WTC11 (cell line): ENCODE results near the gene MTFP1. TPM values are rescaled to one million over a fixed set of nuclear protein-coding genes. Genes with fewer than 3 reads are reported as not detected.

Source experiments
- ATAC-seq: fragments of 200-7000 bp; cut with Tn5 transposase; 2 replicates; pipeline ENCODE4 v1.10.0; 2021; ENCODE audit warnings: mild to moderate bottlenecking, moderate library complexity
- CTCF ChIA-PET: fragments of 300-600 bp; sonication (Branson Sonifier 250); formaldehyde crosslinking; loops from one replicate; lab custom pipeline; 2021; ENCODE audit warnings: antibody characterized with exemption; lab: Charles Lee
- POLR2A ChIA-PET: fragments of 350-600 bp; sonication (Branson Sonifier 250); formaldehyde crosslinking; loops from one replicate; lab custom pipeline; 2021; ENCODE audit warnings: antibody characterized with exemption; lab: Charles Lee
- DNase-seq: peaks from one replicate; pipeline ENCODE4 v3.0.0; 2021; ENCODE audit warnings: low spot score
- H3K27ac Mint-ChIP-seq: 2 replicates; pipeline ENCODE4 v1.8.0; 2021; ENCODE audit warnings: mixed read lengths
- H3K27me3 Mint-ChIP-seq: 2 replicates; pipeline ENCODE4 v1.8.0; 2021; ENCODE audit warnings: low read depth, mild to moderate bottlenecking, moderate library complexity, mixed read lengths
- H3K36me3 Mint-ChIP-seq: 2 replicates; pipeline ENCODE4 v1.8.0; 2021; ENCODE audit warnings: mixed read lengths
- H3K4me1 Mint-ChIP-seq: 2 replicates; pipeline ENCODE4 v1.8.0; 2022; ENCODE audit warnings: mixed read lengths
- H3K4me3 Mint-ChIP-seq: 2 replicates; pipeline ENCODE4 v1.8.0; 2021; ENCODE audit warnings: mild to moderate bottlenecking, moderate library complexity, mixed read lengths
- H3K9me3 Mint-ChIP-seq: 2 replicates; pipeline ENCODE4 v1.8.0; 2021; ENCODE audit warnings: mixed read lengths
- CREB1 ChIP-seq: sonication (generic); formaldehyde crosslinking; IDR thresholded peaks from 2 replicates; pipeline ENCODE4 v1.8.0; 2023; ENCODE audit warnings: mild to moderate bottlenecking, missing genetic modification reagents
- EMX1 ChIP-seq: fragments of 250-450 bp; sonication (Bioruptor Pico); IDR thresholded peaks from 2 replicates; pipeline ENCODE4 v1.8.0; 2021; ENCODE audit warnings: mild to moderate bottlenecking
- ESRRA ChIP-seq: sonication (generic); formaldehyde crosslinking; IDR thresholded peaks from 2 replicates; pipeline ENCODE4 v1.8.1; 2022; ENCODE audit warnings: mild to moderate bottlenecking, missing genetic modification reagents, borderline replicate concordance
- FOXJ3 ChIP-seq: sonication (generic); formaldehyde crosslinking; IDR thresholded peaks from 2 replicates; pipeline ENCODE4 v1.9.0; 2021; ENCODE audit warnings: missing genetic modification reagents, mild to moderate bottlenecking, borderline replicate concordance
- GRHL2 ChIP-seq: fragments of 250-450 bp; sonication (Bioruptor Pico); IDR thresholded peaks from 2 replicates; pipeline ENCODE4 v1.8.0; 2022; ENCODE audit warnings: mild to moderate bottlenecking, moderate library complexity; ENCODE audit not compliant: insufficient replicate concordance, severe bottlenecking
- HMGA2 ChIP-seq: fragments of 250-450 bp; sonication (Bioruptor Pico); IDR thresholded peaks from 2 replicates; pipeline ENCODE4 v1.4.0; 2021; ENCODE audit warnings: mild to moderate bottlenecking, moderate library complexity
- KAT7 ChIP-seq: sonication (generic); formaldehyde crosslinking; IDR thresholded peaks from 2 replicates; pipeline ENCODE4 v1.8.1; 2023; ENCODE audit warnings: missing genetic modification reagents, mild to moderate bottlenecking, borderline replicate concordance
- MXD4 ChIP-seq: fragments of 250-450 bp; sonication (Bioruptor Pico); IDR thresholded peaks from 2 replicates; pipeline ENCODE4 v1.8.0; 2021; ENCODE audit warnings: mild to moderate bottlenecking, moderate library complexity, borderline replicate concordance
- RORB ChIP-seq: fragments of 250-450 bp; sonication (Bioruptor Pico); IDR thresholded peaks from 2 replicates; pipeline ENCODE4 v1.9.0; 2021; ENCODE audit warnings: mild to moderate bottlenecking
- TCF7 ChIP-seq: sonication (generic); formaldehyde crosslinking; IDR thresholded peaks from 2 replicates; pipeline ENCODE4 v1.8.0; 2022; ENCODE audit warnings: mild to moderate bottlenecking, low read depth, missing genetic modification reagents, moderate library complexity
- TP53 ChIP-seq: sonication (generic); formaldehyde crosslinking; IDR thresholded peaks from 2 replicates; pipeline ENCODE4 v1.8.1; 2023; ENCODE audit warnings: mild to moderate bottlenecking, missing genetic modification reagents
- ZNF138 ChIP-seq: sonication (generic); formaldehyde crosslinking; conservative IDR thresholded peaks from 2 replicates; pipeline ENCODE4 v1.8.1; 2022; ENCODE audit warnings: mild to moderate bottlenecking, moderate library complexity, missing genetic modification reagents
- ZNF232 ChIP-seq: sonication (generic); formaldehyde crosslinking; IDR thresholded peaks from 2 replicates; pipeline ENCODE4 v1.8.0; 2022; ENCODE audit warnings: mild to moderate bottlenecking, missing genetic modification reagents
- ZNF263 ChIP-seq: sonication (generic); formaldehyde crosslinking; IDR thresholded peaks from 2 replicates; pipeline ENCODE4 v1.8.1; 2022; ENCODE audit warnings: low read depth, mild to moderate bottlenecking, moderate library complexity, missing genetic modification reagents
- total RNA-seq: library from RNA; stranded (reverse); gene quantifications from 3 replicates; pipeline ENCODE4 v1.2.3, GENCODE V29; 2021
- TF ChIP-seq, protein P1 (sequence below): sonication (generic); formaldehyde crosslinking; IDR thresholded peaks from 2 replicates; pipeline ENCODE4 v1.8.0; 2022; ENCODE audit warnings: mild to moderate bottlenecking, missing genetic modification reagents
- TF ChIP-seq, protein P2 (sequence below): sonication (generic); formaldehyde crosslinking; IDR thresholded peaks from 2 replicates; pipeline ENCODE4 v1.8.1; 2022; ENCODE audit warnings: mild to moderate bottlenecking, moderate library complexity, missing genetic modification reagents
- TF ChIP-seq, protein P3 (sequence below): sonication (generic); formaldehyde crosslinking; IDR thresholded peaks from 2 replicates; pipeline ENCODE4 v1.8.1; 2023; ENCODE audit warnings: mild to moderate bottlenecking, missing genetic modification reagents, moderate library complexity
- TF ChIP-seq, protein P4 (sequence below): fragments of 250-450 bp; sonication (Bioruptor Pico); IDR thresholded peaks from 2 replicates; pipeline ENCODE4 v1.8.0; 2021; ENCODE audit warnings: mild to moderate bottlenecking
- TF ChIP-seq, protein P5 (sequence below): sonication (generic); formaldehyde crosslinking; IDR thresholded peaks from 2 replicates; pipeline ENCODE4 v1.8.0; 2022; ENCODE audit warnings: missing genetic modification reagents
- TF ChIP-seq, protein P6 (sequence below): sonication (generic); formaldehyde crosslinking; IDR thresholded peaks from 2 replicates; pipeline ENCODE4 v1.8.1; 2023; ENCODE audit warnings: mild to moderate bottlenecking, moderate library complexity, missing genetic modification reagents
- TF ChIP-seq, protein P7 (sequence below): sonication (generic); formaldehyde crosslinking; IDR thresholded peaks from 2 replicates; pipeline ENCODE4 v1.8.0; 2023; ENCODE audit warnings: missing genetic modification reagents

The MTFP1 gene
- total RNA-seq, 1 experiment from 2014 or later = 75.0 TPM

DNA sequence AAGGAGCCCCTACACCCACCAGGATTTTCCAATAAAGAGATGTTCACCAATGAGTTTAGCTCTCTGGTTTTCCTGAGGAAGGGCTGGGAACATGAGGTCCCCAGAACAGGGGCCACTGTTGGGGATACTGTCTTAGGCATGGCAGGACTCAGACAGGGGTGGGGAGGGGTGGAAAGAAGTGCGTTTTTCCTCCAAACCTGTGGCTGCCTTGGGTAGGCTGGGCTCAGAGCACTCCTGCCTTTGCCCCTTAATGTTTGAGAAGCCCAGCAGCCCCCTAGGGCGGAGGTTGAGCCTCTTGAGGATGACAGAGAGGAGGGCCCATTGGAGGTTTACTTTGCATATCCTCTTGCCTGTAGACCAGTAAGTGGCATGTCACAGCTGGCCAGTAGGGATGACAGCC, 10.6 kb downstream of the MTFP1 start:
- ChIA-PET POLR2A (no interaction called here), CTCF (interaction anchor here (1.9 to 2.6 kb wide), 2 partner anchors 9 to 10 kb away, joined by 9 to 11 read pairs; no protein-coding TSS in a partner anchor)
- Mint-ChIP-seq H3K27ac (no peak overlapping the region), H3K27me3 (peaks cover 21% of the 10 kb centered on the region), H3K4me1 (peaks cover 9% of the 10 kb centered on the region), H3K9me3 (peaks cover 29% of the 10 kb centered on the region), H3K4me3 (no peak overlapping the region), H3K36me3 (peaks cover 12% of the 10 kb centered on the region)
- TF ChIP-seq, protein P1, sequence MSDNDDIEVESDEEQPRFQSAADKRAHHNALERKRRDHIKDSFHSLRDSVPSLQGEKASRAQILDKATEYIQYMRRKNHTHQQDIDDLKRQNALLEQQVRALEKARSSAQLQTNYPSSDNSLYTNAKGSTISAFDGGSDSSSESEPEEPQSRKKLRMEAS (CRISPR knock-in tag) = no peak
- TF ChIP-seq TP53 (CRISPR knock-in tag) (no peak), ZNF232 (CRISPR knock-in tag) (no peak), ZNF263 (CRISPR knock-in tag) (no peak), GRHL2 (CRISPR knock-in tag) (no peak), MXD4 (no peak), ESRRA (CRISPR knock-in tag) (no peak), CREB1 (no peak), RORB (CRISPR knock-in tag) (no peak), HMGA2 (CRISPR knock-in tag) (no peak), ZNF138 (CRISPR knock-in tag) (no peak), FOXJ3 (CRISPR knock-in tag) (no peak), EMX1 (no peak)
- TF ChIP-seq, protein P2, sequence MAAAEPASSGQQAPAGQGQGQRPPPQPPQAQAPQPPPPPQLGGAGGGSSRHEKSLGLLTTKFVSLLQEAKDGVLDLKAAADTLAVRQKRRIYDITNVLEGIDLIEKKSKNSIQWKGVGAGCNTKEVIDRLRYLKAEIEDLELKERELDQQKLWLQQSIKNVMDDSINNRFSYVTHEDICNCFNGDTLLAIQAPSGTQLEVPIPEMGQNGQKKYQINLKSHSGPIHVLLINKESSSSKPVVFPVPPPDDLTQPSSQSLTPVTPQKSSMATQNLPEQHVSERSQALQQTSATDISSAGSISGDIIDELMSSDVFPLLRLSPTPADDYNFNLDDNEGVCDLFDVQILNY = no peak
- TF ChIP-seq, protein P3, sequence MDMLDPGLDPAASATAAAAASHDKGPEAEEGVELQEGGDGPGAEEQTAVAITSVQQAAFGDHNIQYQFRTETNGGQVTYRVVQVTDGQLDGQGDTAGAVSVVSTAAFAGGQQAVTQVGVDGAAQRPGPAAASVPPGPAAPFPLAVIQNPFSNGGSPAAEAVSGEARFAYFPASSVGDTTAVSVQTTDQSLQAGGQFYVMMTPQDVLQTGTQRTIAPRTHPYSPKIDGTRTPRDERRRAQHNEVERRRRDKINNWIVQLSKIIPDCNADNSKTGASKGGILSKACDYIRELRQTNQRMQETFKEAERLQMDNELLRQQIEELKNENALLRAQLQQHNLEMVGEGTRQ = no peak
- TF ChIP-seq, protein P4, sequence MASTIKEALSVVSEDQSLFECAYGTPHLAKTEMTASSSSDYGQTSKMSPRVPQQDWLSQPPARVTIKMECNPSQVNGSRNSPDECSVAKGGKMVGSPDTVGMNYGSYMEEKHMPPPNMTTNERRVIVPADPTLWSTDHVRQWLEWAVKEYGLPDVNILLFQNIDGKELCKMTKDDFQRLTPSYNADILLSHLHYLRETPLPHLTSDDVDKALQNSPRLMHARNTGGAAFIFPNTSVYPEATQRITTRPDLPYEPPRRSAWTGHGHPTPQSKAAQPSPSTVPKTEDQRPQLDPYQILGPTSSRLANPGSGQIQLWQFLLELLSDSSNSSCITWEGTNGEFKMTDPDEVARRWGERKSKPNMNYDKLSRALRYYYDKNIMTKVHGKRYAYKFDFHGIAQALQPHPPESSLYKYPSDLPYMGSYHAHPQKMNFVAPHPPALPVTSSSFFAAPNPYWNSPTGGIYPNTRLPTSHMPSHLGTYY = no peak
- TF ChIP-seq, protein P5, sequence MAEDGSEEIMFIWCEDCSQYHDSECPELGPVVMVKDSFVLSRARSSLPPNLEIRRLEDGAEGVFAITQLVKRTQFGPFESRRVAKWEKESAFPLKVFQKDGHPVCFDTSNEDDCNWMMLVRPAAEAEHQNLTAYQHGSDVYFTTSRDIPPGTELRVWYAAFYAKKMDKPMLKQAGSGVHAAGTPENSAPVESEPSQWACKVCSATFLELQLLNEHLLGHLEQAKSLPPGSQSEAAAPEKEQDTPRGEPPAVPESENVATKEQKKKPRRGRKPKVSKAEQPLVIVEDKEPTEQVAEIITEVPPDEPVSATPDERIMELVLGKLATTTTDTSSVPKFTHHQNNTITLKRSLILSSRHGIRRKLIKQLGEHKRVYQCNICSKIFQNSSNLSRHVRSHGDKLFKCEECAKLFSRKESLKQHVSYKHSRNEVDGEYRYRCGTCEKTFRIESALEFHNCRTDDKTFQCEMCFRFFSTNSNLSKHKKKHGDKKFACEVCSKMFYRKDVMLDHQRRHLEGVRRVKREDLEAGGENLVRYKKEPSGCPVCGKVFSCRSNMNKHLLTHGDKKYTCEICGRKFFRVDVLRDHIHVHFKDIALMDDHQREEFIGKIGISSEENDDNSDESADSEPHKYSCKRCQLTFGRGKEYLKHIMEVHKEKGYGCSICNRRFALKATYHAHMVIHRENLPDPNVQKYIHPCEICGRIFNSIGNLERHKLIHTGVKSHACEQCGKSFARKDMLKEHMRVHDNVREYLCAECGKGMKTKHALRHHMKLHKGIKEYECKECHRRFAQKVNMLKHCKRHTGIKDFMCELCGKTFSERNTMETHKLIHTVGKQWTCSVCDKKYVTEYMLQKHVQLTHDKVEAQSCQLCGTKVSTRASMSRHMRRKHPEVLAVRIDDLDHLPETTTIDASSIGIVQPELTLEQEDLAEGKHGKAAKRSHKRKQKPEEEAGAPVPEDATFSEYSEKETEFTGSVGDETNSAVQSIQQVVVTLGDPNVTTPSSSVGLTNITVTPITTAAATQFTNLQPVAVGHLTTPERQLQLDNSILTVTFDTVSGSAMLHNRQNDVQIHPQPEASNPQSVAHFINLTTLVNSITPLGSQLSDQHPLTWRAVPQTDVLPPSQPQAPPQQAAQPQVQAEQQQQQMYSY (CRISPR knock-in tag) = no peak
- DNase-seq (no peak), ATAC-seq (no peak)

DNA sequence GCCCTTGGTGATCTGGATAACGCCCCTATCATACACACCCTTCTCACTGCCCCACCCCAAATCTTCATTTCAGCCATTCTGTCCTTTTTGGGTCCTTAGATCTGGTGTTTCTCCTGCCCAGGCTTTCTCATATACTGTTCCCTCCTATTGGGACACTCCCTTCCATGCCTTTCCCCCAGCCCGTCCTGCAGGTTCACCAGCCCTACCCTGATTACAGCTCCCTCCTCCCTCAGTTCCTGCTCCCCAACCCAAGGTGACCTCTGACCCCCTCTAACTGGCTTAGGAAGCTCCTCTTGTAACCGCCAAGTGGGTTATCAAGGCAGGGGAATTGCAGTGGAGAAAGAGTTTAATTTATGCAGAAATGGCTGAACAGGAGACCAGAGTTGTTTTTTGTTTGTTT, 13.0 kb downstream of the MTFP1 start:
- no peak overlapping the region for H3K4me3 Mint-ChIP-seq
- peaks cover 12% of the 10 kb centered on the region for H3K36me3 Mint-ChIP-seq
- CTCF ChIA-PET = no interaction called here
- TF ChIP-seq TCF7 (CRISPR knock-in tag) = no peak
- TF ChIP-seq, protein P6, sequence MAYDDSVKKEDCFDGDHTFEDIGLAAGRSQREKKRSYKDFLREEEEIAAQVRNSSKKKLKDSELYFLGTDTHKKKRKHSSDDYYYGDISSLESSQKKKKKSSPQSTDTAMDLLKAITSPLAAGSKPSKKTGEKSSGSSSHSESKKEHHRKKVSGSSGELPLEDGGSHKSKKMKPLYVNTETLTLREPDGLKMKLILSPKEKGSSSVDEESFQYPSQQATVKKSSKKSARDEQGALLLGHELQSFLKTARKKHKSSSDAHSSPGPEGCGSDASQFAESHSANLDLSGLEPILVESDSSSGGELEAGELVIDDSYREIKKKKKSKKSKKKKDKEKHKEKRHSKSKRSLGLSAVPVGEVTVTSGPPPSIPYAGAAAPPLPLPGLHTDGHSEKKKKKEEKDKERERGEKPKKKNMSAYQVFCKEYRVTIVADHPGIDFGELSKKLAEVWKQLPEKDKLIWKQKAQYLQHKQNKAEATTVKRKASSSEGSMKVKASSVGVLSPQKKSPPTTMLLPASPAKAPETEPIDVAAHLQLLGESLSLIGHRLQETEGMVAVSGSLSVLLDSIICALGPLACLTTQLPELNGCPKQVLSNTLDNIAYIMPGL (CRISPR knock-in tag) = no peak
- no peak for TF ChIP-seq KAT7 (CRISPR knock-in tag)
- TF ChIP-seq, protein P7, sequence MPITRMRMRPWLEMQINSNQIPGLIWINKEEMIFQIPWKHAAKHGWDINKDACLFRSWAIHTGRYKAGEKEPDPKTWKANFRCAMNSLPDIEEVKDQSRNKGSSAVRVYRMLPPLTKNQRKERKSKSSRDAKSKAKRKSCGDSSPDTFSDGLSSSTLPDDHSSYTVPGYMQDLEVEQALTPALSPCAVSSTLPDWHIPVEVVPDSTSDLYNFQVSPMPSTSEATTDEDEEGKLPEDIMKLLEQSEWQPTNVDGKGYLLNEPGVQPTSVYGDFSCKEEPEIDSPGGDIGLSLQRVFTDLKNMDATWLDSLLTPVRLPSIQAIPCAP (CRISPR knock-in tag) = no peak
- H3K27ac Mint-ChIP-seq = no peak overlapping the region
- POLR2A ChIA-PET = no interaction called here
- H3K27me3 Mint-ChIP-seq = peaks cover 21% of the 10 kb centered on the region
- H3K4me1 Mint-ChIP-seq = peaks cover 9% of the 10 kb centered on the region
- DNase-seq = no peak
- peaks cover 29% of the 10 kb centered on the region for H3K9me3 Mint-ChIP-seq
- no peak for ATAC-seq
